ENCODE measurements around the gene GIT1.
"Not testable (repeated sequence)": the region's sequence is repeated elsewhere in the genome, so short reads cannot be mapped to it uniquely, and the experiment has no call there.

GIT1 gene

DNA sequence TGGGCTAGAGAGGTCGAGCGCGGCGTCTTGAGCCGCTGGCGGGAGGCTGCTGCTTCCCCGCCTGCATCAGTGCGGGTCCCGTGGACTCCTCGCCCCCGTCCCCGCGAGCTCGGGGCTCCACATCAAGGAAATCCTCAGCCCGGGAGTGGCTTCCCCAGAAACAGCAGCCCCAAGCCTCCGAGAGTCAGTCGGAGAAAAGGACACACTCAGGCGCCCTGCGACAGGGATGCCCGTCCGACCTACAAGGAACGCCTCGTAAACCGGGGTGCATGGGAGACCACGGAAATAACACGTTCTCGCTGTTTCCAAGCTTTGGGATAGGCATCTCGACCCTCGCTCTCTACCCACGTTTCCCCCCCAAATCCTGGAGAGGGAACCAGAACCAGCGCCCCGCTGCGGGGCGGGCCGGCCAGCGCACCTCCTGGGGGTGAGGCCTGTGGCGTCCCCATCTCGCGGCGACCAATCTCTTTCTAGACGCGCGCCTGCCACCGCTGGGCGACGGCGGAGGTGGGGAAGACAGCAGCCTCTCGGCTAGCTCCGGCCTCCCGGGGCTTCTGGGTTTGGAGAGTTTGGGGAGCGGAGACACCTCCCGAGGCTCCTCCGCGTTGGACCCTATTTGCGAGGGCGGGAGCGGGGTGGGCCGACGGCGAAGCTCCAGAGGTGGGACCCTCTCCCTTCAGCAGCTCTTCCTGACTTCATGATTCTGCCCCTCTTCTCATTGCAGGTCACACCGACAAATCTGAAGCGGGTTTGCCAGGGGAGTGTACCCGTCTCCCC lies 21.7 kb downstream of the GIT1 start:
- DNase-seq (ENCODE audit: extremely low read depth in 1 of 2, low read depth in 1 of 2): peak in 1 of 2 donors; percentile 79

DNA sequence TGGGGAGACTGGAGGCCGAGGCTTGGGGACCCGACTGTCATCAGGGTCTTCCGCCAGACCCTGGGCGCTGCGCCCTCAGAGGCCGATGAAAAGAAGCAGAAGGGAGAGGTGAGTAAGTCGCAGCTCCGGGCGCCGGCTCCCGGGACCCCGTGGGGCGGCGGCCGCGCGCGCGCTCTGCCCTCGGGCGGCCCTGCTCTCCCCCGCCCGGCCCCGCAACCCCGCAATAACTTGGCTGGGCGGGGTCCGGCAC lies 22.2 kb downstream of the GIT1 start:
- DNase-seq (ENCODE audit: extremely low read depth in 1 of 2, low read depth in 1 of 2): no peak

DNA sequence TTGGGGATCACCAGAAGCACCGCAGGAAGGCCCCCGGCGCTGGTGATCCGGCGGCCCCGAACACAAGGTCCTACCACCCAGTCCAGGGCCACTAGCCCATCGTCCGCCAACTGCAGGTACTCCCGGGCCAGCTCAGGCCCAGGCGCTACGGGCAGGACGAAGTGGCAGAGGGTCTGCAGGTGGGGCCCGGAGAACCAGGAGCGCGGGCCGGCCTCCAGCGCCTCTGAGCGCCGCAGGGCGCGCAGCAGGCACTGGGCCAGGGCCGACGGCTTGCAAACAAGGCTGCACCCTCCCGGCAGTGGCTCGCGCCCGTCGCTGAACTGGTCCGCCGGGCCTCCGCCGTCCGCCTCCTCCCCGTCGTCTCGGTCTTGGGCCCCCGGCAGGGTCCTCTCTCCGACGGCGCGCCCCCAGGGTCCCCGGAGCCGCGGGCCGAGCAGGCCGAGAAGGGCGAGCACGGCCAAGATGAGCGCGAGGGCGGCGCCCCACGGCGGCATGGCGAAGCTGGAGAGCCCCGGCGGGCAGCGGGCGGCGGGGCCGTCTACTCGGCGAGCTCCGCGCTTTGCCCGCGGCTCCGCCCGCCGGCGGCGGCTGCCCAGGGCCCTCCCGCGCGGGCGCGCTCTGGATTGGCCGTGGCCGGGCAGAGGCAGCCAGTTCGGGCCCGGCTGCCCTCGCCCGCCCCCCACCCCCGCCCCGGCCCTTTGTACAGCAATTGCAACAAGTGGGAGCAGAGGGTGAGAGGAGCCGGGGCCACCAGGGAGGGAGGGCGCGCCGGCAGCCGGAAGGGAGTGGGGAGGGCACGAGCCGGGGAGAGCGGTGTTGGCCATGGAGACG lies 22.8 kb downstream of the GIT1 start, which contains the start of gene ABHD15:
Gene ABHD15, minus strand, starts transcription at position 565 of the 831 bp plus-strand sequence. Its CDS starts 71 bp downstream, at position 494.
- no peak for DNase-seq (ENCODE audit: extremely low read depth in 1 of 2, low read depth in 1 of 2)

DNA sequence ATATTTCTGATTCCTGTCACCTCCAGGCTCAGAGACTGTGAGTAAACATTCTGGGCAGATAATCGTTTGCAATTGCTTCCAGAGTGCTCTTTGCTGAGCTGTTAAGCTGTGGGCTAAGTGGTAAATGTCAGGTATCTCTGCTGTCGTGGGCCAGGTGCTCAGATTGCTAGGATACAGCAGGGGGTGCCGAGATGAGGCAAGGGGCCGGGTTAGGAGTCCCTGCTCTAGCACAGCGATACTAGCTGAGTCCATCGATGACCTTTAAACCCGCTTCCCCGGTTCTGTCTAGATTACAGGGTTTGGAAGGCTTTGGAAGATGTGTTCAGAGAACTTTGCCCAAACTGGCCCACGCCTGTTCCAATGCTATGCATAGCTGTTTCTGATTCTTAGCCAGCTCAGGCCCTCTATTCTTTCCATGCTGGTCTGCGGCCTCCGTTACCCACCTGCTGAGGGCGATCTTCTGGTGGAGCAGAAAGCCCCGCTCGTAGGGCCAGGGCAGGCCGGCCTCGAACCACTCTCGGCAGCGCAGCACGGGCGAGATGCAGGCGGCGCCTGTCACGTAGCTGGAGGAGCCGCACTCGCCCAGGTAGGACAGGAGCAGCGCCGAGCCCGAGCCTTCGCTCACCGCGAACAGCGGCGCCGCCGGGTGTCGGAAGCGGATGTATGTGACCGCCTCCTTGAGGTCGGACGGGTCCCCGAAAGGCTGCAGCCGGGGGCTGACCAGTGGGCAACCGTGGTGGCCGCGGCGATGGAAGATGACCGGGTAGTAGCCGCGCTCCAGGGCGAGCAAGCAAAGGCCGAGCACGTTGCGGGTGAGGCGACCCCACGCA lies 23.6 kb downstream of the GIT1 start:
- DNase-seq (ENCODE audit: extremely low read depth in 1 of 2, low read depth in 1 of 2): no peak

DNA sequence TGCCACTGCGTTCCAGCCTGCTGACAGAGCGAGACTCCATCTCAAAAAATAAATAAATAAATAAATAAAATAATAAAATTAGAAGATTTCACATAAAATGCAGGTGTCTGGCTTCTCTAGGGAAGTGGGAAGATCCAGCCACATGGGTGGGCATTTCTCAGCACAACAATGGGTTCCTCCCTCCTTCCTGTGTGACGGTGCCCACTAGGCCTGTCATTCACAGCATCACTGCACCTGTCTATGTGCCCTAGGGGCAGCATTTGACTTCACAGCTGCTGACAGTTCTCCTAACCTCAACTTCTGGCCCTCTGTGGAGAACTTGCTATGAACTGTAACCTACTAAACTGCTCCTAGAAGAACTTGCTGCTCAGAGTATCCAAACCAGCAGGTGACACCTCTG lies 25.6 kb downstream of the GIT1 start:
- DNase-seq (ENCODE audit: extremely low read depth in 1 of 2, low read depth in 1 of 2): no peak

DNA sequence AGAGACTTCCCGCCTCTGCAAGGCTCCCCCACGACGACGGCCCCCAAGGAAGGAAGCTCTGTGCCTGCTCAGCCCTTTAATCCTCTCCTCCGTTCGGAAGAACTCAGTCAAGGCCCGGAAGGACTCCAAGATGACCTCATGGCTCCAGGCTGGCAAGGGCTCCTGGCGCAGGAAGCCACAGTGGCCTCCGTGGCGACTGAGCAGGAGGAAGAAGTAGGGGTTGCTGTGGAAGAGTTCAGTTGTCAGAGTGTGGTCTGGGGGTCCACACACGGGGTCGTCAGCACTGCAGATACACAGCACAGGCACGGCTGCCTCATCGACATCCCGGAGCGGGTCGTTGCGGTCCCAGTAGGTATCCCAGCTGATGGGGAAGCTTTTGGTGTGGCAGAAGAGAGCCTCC lies 26.8 kb downstream of the GIT1 start:
- no peak for DNase-seq (ENCODE audit: extremely low read depth in 1 of 2, low read depth in 1 of 2)

DNA sequence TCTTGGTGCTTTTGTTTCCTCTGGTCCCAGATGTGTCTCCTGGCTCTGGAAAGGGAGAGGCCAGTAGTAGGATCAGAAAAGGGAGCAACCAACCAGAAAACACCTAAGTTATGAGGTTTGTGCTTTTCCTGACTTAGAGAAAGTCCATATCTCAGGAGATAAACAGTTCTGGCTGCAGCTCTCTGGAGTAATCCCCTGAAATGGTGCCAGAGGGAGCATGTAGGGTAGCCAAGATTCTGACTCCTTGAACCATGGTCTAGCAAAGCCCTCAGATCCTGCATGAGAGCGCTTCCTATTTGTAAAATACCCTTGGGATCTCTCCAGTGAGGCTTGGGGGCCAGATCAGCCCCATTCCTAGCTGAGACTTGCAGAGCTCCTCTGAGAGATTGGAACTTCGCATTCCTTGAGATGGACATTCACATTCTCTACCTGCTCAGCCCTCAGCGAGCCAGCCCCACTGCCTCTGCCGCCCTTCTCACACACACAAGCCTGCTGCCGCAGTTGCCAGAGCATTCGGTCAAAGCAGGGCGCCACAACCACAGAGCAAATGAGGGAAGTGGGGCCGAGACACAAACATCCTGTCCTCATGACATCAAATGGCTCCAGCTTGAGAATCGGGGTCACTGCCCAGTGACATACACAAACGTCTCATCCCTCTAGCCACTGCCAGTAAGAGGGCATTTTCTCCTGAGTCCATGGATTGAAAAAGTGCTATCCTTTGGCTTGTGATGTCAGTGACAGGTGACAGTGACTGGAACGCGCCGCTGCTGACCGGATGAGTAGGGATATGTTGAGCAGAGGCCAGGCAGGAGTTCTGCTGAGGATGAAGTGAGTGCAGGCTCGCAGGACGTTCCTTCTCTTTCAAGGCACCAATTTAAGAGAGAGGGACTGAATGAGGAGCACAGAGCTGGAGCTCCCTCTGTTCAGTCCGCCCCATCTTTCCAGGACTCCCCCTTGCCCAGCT lies 27.6 kb downstream of the GIT1 start:
- DNase-seq (ENCODE audit: extremely low read depth in 1 of 2, low read depth in 1 of 2): no peak

DNA sequence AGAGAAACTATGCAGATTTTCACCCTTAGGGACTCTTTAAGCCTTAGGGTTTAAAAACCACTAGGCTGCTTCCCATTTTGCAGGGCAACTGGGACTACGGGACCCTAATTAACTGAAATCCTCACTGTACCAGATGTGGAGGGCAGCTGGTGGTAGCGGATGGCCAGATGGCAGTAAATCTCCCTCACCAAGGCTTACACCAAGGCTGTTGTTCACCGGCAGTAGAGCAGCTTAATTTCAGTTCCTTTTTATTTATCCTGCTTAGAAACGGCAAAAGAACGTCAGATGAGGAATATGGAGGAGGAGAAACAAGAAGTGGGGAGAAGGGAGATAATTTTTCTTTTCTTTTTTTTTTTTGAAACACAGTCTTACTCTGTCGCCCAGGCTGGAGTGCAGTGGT lies 29.1 kb downstream of the GIT1 start:
- no peak for DNase-seq (ENCODE audit: extremely low read depth in 1 of 2, low read depth in 1 of 2)

DNA sequence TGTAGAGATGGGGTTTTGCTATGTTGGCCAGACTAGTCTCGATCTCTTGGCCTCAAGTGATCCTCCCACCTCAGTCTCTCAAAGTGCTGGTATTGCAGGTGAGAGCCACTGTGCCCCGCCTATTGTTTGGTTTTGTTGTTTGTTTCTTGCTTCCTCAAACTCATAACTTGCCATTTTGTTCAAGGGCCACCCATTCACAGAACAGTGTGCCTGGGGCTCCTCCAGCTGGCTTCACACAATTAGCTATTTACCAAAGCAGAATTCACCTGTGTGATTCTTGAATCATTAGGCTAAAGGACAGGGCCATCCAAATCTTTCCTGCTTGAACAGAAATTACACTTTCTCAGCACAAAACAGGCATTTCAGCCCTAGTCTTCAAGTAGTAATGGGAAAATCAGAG lies 29.8 kb downstream of the GIT1 start:
- DNase-seq (ENCODE audit: extremely low read depth in 1 of 2, low read depth in 1 of 2): no peak

DNA sequence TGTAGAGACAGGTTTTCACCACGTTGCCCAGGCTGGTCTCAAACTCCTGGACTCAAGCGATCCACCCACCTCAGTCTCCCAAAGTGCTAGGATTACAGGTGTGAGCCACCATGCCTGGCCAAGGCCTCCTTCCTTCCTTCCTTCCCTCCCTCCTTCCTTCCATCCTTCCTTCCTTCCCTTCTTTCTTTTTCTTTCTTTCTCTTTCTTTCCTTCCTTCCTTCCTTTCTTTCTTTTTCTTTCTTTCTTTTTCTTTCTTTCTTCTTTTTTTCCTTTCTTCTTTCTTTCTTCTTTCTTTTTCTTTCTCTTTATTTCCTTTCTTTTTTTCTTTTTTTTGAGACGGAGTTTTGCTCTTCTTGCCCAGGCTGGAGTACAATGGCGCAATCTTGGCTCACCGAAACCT lies 31.3 kb downstream of the GIT1 start:
- DNase-seq (ENCODE audit: extremely low read depth in 1 of 2, low read depth in 1 of 2): not testable (repeated sequence)

DNA sequence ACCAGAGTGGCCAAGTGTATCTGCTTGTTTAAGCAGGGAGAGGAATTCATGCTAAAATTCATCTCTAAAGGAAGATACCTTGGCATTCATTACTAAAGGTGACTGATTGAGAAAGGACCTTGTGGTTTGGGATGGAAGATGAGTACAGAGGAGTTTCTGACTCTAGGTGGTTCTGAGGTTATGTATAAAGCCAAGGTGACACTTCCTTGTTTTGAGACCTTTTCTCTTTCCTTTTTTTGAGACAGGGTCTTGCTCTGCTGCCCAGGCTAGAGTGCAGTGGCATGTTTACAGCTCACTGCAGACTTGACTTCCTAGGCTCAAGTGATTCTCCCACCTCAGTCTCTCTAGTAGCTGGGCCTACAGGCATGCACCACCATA lies 31.7 kb downstream of the GIT1 start:
- DNase-seq (ENCODE audit: extremely low read depth in 1 of 2, low read depth in 1 of 2): no peak

DNA sequence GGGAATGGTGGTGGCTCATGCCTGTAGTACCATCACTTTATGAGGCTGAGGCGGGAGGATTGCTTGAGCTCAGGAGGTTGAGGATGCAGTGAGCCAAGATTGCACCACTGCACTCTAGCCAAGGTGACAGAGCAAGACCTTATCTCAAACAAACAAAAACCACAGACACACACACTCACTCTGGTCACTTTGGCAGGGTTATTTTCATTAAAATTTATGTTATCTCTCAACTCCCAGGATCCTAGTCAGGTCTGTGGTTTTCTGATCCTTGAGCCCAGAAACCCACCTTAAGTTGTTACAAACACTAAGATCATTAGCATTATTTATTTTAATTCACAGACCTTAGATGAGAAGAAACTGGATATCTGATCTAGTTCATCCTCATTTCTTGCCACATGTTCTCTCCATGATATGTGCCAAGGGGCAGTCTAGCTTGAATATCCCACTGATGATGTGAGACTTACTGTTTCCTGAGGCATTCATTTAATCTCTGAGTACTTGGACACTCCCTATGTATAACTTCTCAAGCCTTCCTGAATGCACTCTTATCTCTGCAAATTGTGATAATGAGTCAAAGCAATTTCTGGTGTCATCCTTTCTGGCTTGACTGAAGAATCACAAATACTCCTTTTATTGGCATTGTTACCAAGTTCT lies 32.2 kb downstream of the GIT1 start:
- DNase-seq (ENCODE audit: extremely low read depth in 1 of 2, low read depth in 1 of 2): no peak

DNA sequence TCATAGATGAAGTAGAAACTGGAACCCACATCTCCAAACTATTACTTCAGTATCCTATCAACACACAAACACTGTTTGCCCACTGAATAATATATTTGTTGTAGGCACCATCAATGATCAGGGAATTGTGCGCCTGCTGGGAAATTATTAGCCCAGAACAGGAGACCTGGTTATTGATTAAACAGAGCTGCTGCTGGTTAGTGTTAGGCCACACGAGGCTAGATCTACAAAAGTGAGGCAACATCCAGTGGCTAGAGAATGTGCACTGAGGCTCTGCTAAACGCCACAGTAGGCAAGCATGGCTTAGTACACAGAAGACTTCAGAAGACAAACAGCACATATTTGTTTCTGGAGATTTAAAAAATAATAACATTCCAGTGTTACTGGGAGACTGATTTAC lies 33.6 kb downstream of the GIT1 start:
- DNase-seq (ENCODE audit: extremely low read depth in 1 of 2, low read depth in 1 of 2): no peak

DNA sequence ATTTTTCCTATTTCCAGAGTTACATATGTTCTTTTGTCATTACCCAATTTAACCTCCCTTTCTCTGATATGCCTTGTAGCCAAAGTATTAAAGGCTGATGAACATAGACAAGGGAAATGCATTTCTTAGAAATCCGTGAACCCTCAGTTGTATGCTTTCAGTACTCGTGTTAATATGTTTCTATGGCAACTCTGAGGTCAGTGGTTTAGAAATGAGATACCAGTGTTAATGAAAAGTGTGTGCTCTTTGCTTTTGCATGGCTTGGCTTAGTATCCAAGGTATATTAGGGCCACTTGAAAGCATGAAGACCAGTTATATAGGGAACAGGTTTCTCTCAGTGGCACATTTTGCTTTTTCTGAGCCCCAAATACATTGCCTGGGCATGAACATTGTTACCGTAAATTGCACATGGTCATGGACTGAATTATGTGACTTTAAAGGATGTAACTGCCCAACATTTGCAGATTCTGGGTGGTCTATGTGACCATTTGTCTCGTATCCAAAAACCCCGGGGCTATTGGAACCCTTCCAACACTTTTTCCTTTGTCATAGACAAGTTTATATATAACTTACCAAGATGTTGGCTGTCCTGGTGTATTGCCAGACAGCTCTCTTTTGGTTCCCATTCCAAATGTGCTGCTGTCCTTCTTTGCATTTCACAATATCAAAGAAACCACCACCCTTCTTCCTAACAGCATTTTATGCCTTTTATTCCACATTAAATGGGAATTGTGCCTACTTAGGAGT lies 40.1 kb downstream of the GIT1 start:
- no peak for DNase-seq (ENCODE audit: extremely low read depth in 1 of 2, low read depth in 1 of 2)

DNA sequence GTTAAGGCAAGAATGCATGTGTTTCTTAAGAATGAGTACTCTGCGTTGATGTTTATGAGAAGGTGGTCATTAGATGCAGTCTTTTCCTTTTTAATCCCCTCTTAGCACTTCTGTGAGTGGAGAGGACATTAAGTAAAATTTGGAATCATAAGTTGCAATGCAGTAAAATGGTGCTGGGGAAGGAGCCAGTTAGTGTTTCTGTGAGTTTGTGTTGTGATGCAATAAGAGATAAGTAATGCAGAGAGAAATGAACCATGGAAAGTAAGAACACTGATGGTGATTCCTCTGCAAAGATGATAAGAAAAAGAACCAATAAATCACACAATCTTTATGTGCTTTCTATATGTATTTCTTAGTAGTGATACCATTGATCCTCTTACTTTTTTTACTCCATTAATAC lies 42.6 kb downstream of the GIT1 start:
- no peak for DNase-seq (ENCODE audit: extremely low read depth in 1 of 2, low read depth in 1 of 2)

DNA sequence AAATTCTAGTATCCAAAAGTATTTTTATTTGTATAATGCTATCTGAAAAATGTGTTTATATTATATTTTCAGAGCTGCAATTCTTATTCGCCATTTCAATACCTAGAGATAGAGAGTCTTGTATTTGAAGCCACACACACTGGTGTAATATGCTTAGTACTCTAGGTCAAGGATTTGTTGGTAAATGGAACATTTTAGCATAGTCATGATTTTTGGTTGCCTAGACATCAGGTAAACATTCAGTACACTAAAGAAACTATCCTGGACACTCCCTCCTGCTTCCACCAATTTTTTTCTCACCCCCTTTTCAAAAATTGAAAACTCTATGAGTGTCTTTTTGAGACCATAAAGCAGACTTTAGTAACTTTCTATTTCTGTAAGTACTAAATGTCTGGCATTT lies 43.4 kb downstream of the GIT1 start:
- no peak for DNase-seq (ENCODE audit: extremely low read depth in 1 of 2, low read depth in 1 of 2)

DNA sequence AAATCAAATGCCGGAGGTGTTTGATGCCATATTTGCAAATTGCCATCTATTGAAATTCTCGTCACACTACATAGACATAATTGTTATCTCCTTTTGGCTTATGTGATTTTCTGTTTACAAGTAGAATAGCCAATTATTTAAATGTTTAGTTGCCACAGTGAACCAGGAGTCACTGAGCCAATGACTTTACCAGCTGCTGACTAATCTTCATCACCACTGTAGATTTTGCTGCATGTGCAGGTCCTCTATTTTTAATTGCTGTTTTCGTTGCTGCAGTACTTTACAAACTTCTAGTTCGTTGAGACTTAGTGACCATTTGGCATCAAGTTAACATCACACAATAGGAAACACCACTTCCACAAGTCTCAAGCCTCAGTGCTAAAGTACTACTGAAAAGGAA lies 45.4 kb downstream of the GIT1 start:
- DNase-seq (ENCODE audit: extremely low read depth in 1 of 2, low read depth in 1 of 2): no peak

DNA sequence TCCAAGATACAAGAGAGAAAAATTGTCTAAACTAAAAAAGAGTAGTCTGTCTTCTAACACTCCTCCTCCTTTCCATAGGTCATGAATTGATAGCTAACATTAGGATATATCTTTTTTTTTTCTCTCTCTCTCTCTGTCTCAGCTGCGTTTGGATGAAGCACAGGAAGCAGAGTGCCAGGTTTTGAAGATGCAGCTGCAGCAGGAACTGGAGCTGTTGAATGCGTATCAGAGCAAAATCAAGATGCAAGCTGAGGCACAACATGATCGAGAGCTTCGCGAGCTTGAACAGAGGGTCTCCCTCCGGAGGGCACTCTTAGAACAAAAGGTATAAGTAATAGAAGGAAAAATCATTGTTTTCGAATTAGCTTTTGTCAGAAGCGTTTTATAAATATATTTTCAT lies 55.5 kb downstream of the GIT1 start:
- no peak for DNase-seq (ENCODE audit: extremely low read depth in 1 of 2, low read depth in 1 of 2)

DNA sequence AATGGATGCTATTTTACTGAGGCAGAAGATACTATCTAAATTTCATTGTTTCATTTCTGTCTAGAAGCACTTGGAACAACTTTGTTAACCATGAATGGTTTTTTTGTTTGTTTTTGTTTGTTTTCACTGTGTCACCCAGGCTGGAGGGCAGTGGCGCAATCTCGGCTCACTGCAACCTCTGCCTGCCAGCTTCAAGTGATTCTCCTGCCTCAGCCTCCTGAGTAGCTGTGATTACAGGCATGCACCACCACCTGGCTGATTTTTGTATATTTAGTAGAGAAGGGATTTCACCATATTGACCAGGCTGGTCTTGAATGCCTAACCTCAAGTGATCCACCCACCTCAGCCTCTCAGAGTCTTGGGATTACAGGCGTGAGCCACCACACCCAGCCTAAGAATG lies 63.1 kb downstream of the GIT1 start:
- no peak for DNase-seq (ENCODE audit: extremely low read depth in 1 of 2, low read depth in 1 of 2)

All from stimulated activated CD8-positive, alpha-beta memory T cell treated with anti-CD3 and anti-CD28 coated beads, Interleukin-7, amount 100 ng/mL, for 48 hours (primary cell).